CD4-positive, alpha-beta T cell treated with Interleukin-15 for 4 hours (primary cell): Measurements from ENCODE around the gene ZNF697.
"Not testable (repeated sequence)": the region's sequence is repeated elsewhere in the genome, so short reads cannot be mapped to it uniquely, and the experiment has no call there.

Experiments used
- DNase-seq: peaks from one replicate; pipeline ENCODE4 v3.0.0-alpha.2; 2020; ENCODE audit warnings: low spot score

Gene ZNF697

DNA sequence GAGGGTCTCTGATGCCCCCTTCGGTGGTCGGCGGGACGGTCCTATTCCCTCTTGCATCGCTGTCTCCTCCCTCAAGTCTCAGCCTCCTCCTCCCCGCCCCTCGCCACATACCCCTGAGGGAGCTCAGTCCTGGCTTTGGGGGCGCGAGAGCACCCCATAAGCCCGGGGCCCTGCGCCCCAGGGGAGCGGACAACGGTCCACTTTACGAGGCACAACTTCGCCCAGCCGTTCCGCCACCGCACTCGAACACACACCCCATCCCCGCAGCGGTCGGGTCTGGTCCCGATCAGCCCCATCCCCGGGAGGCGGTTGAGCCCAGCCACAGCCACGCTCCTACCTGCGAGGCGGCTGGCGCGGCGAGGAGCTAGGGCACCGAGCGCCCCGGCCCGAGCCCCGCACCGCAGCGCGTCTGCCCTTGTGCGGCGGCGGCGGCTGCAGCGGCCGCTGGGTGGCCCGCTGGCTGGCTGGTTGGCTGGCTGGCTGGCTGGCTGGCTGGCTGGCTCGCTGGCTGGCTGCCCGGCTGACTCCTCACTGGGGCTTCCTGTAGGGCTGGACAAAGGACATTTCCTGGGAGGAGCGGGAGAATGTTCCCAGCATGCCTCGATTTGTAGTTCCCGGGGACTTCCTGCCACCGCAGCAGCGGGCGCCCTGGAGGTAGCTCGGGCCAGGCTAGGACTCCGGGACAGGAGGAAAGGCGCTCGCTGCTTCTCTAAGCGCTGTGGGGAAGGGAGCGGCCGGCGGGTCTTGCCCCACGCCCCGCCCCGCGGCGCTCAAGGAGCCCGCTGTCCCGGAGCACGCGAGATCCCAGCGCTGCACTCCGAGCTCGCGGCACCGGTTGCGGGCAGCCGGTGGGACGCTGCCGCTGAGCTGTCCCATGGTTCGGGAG, at the start of gene ZNF697:
Gene ZNF697 (minus strand): TSS at position 533 of the 886 bp plus-strand sequence. CDS start 22,166 bp downstream, outside the sequence.
- DNase-seq = peak; percentile 13

DNA sequence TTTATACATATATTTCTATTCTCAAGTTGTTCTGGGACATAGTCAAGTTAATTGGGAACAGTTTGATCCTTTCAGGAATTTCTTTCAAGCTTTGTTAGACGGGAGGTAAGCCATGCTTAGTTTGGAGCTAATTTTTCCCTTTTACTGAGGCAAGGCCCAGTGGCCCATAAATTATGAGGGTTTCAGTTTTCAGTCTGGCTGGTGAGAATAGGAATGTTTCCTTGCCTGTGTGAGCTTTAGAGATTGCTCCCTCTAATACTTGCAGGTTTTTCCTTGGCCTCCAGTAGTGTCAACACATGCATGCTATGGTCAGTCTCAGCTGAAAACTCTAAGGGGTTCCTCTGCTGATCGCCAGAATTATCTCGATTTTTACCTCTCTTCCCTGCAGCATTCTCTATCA, 49.5 kb upstream of the ZNF697 start:
- no peak for DNase-seq

DNA sequence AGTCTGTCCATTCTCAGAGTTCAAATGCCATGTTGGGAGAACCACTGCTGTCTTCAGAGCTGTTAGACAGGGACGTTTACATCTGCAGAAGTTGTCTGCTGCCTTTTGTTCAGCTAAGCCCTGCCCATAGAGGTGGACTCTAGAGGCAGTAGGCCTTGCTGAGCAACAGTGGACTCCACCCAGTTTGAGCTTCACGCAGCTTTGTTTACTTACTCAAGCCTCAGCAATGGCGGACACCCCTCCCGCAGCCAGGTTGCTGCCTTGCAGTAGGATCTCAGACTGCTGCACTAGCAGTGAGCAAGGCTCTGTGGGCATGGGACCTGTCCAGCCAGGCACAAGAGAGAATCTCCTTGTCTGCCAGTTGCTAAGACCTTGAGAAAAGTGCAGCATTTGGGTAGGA, 48.8 kb upstream of the ZNF697 start:
- DNase-seq = not testable (repeated sequence)

DNA sequence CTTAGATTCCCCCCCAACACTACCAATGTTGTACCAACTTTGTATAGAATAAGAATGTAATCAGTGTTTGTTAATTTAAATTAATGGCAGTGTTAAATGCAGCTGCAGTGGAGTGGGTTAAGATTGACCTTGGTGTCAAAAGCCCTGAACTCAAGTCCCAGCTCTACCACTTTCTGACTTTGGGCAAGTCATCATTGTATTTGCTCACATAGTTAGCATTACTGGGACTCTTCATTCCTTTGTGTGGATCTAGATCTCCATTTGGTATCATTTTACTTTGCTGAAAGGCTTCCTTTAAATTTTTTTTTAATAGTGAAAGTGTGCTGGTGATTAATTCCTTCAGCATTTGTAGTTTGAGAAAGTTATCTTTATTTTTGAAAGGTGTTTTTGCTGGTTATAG, 41.4 kb upstream of the ZNF697 start:
- DNase-seq = no peak

DNA sequence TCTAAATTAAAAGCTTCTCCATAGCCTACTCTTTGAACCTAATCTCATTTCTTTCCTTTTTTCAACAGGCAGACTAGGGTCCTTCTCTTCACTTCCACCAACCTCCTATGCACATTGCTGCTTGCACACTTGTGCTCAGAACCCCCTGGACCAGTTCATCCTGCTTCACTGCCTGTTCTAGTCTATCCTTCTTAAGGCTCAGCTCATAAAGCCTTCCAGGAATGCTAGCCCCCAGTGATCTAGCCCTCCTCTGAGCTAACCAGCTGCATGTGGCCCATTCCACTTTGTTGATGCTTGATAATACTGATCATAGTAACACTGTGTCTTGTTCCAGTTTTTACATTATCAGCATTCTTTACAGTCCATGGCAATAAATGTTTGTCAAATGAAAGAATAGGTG, 40.7 kb upstream of the ZNF697 start:
- no peak for DNase-seq

DNA sequence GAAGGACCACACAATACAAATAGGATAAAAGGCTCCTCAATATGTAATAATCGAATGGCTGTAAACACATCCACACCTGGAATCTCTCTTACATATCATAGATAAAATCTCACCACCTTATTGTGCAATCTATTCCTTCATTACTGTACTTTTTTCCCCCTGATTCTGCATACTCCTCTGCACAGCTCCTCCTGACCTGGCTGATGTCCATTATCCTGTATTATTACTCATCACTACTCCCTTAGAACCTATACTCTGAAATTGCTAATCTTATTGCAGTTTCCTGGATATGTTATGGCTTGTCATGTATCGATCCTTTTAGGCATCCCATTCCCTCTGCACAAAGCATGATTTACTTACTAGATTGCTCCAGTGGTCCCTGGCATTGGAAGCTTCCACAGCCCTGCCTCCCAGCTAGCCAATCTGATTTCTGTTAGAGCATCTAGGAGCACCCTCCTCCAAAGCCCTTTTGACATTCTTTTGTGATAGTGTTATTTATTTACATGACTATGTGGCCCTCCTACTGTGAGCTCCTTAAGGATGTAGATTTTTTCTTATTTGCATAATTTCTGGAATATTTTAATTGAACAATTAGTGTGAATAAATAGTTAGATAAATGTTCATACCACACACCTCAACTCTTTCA, 39.5 kb upstream of the ZNF697 start:
- no peak for DNase-seq

DNA sequence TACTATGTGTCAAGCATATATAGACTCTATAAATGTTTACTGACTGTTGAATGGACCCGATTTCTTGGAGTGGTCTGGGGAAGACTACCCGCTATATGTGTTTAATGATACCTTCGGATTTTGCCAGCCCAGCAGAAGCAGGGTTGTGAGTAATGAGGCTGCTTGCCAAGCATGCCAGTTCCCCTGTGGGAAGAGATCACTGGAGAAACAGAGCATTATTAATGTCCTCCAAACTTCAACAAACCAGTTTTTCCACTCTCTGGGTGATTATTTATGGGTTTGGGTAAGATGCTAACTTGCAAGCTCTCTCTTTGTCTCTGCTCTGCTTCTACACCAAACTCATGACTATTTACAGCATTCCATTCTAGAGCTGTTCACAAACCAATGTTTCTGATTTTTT, 38.6 kb upstream of the ZNF697 start:
- DNase-seq = no peak

- no peak for DNase-seq
These were observed 35.8 kb upstream of the ZNF697 start for GRCh38 chr1:119683893-119684292.

- no peak for DNase-seq
These were observed 34.1 kb upstream of the ZNF697 start for GRCh38 chr1:119682141-119682540.

GRCh38 chr1:119681560-119681959, 33.5 kb upstream of the ZNF697 start:
- DNase-seq = no peak

GRCh38 chr1:119680723-119681122, 32.7 kb upstream of the ZNF697 start:
- DNase-seq = no peak

DNA sequence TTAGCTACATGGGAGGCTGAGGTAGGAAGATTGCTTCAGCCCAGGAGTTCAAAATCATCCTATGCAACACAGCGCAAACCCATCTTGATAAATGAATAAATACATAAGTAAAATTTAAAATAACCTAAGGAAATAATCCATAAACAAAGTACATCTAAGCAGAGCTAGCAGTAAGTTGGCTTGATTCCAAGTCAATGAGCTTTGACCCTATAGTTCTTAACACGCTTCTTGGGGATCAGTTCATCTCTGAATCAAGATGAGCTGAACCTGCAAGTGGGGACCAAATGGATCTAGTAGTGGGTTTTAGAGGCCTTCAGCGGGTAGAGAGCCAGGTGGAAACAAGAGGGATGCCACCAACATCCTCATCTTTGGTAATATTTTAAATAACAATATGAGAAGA, 32.1 kb upstream of the ZNF697 start:
- no peak for DNase-seq

DNA sequence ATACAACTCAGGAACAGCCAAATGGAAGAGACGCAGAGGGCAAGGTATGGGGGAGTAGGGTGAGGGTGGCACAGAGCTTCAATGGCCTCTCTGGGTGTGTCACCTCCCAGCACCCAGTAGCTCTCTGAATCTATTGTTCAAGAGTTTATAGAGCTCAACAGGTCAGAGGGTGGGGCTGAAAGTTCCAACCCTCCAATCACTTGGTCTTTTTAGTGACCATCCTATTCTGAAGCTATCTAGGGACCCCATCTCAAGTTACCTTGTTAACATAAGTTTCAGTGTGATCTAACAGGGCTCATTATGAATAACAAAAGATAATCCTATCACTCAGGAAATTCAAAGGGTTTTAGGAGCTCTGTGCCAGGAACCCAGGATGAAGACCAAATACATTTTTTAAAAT, 31.2 kb upstream of the ZNF697 start:
- DNase-seq = no peak

DNA sequence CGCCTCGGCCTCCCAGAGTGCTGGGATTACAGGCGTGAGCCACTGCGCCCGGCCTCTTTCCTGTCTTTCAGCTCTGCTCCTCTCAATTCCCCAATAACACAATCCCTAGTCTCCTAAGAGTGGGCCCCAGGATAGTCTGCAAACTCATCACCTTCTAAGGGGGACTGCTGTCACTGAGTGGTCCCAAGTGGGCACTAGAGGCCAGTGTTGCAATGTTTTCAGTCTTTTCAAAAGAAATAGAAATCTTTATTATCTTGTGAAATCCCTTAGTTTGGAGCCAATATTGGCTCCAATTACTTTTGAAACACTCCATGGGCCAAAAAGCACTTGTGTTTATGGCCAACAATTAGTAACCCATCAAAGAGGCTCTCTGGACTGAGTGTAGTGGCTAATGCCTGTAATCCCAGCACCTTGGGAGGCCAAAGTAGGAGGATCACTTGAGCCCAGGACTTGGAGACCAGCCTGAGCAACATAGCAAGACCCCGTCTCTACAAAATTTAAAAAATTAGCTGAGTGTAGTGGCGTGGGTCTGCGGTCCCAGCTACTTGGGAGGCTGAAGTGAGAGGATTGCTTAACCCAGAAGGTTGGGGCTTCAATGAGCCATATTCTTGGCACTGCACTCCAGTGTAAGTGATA, 28.6 kb upstream of the ZNF697 start:
- DNase-seq = no peak

DNA sequence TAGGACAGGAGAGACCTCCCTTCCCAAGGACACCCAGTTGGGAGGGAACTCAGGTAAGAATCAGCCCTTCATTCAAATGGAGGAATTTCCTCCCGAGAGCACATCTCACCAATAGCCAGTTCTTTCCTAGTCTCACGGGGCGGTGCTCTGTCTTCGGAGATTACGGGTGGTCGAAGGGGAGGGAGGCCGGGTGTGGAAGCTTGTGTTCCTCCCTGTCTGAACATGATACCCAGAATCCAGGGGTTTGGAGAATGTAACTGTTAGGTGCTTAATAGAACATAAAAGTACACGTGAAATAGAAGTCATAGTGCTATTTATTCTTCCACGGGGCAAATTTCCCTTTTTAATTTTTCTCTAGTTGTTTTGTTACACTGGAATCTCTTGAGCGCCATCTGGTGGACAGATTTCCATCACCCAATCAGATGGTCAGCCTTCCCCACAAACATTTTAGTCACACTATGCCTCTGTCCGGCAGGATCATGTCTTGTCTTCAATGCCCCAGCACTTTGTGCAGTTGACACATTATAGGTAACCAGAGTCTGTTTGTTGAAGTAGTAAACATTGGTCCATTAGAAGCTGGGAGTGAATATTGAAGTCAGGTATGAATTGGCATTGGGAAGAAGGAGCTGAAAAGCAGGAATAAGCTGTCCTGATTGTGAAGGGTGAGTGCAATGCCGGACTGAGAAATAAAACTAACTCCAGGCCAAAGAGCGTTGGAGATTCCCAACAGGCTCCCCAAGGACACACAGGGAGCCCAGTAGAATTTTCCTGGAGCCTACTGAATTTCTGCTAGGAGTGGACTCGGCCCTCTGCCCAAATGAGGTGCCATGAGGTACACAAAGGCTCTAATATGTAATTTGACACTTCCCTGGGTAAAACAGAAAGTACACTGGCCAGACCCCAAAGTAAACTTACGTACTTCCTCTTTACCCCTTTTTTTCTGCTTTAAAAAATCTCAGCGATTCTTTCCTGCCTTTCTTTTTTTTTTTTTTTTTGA, 27.6 kb upstream of the ZNF697 start:
- DNase-seq = peak; percentile 52

DNA sequence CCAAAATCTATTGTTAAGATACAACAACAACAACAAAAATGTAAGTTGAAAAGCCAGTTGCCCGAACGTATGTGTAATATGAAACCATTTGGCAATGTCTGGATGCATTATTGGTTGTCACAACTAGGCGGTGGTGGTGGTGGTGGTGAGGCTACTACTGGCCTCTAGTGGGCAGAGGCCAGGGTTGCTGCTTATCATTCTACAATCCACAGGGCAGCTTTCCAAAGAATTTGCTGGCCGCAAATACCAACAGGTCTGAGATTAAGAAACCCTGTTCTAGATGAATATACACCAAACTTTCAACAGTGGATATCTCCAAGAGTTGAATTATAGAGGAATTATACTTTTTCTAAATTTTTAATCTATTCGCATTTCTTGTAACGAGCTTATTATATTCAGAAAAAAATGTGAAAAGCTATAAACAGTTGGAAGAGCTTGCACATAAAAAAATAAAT, 26.8 kb upstream of the ZNF697 start:
- DNase-seq = peak; percentile 10

- DNase-seq = no peak
These were observed 26.1 kb upstream of the ZNF697 start for GRCh38 chr1:119674111-119674526.

DNA sequence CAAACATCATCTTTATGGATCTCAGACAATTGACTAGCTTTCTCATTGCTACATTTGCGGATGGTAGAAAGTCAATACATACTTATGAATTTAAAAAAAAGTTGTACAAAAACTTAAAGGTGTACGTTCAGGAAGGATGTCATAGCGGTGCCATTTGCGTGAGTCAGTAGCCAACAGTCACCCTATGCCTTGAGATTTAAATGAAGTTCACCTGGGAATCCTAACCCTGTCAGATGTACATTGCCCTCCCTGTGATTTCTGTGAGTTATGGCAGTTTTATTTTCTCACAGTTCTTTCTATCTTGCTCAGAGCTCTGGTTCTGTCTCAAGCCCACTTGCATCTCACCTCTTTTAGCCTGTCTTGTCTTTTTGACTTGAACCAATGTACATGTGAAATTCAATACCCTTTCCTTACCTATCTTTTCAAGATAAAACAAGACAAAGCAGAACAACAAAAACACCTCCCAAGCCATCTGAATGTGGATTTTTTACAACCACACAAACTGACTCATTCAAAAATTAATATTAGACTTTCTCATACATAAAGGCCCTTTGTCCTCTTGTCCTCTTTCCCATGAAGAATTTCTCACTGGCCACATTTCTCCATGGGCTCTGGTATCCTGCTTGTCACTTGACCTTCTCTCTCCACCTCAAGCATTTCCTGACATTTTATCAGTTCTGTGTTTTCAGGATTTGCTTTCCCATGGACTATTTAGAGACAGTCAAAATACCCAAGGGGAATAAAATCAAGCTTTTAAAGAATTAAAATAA, 25.3 kb upstream of the ZNF697 start:
- DNase-seq = no peak

DNA sequence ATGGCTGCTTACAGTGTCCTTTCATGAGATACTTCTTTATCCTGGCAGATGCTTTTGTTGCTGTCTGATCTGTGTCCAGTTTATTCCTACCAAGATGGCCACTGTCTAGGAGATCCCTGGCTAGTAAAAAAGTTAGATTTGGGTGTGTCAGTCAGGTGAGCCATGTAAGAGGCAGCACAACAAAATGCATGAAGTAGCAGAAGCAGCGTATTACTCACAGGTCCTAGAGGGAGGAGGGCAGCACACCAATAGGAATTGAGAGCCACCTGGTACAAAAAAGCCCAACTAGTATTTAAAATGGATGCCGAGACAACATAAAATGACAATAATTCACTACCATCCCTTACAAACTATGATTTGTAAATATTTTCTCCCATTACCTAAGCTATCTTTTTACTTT, 22.8 kb upstream of the ZNF697 start:
- DNase-seq = no peak

DNA sequence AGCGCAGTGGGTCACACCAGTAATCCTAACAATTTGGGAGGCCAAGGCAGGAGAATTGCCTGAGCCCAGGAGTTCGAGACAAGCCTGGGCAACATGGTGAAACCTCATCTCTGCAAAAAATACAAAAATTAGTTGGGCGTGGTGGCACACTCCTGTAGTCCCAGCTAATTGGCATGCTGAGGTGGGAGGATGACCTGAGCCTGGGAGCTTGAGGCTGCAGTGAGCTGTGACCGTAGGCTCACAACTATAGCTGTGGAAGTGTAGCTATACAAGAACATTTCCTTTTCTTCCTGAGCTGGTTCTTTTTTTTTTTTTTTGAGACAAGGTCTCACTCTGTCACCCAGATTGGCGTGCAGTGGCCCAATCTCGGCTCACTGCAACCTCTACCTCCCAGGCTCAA, 19.1 kb upstream of the ZNF697 start:
- DNase-seq = no peak

DNA sequence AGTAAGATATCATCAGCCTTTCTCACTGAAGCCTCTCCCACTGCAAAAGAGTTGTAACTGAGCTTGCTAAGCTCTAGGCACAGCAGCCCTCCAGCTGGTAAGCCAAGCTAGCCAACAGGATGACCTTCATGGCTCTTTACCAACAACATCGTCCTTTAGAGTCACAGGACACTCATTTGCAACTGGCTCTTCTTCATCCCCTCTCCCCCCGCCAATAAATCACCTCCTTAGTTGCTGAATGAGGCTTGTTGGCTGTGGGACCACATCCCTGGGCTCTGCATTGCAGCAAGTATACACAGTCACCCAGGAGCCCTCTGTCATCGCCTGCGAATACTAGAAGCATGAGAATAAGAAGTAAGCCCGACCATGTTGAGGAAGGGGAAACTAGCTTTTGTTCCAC, 16.0 kb upstream of the ZNF697 start:
- no peak for DNase-seq
